ENCODE results near the gene RPEL1. TPM values are rescaled to one million over a fixed set of nuclear protein-coding genes. Genes with fewer than 3 reads are reported as not detected.

RPEL1 gene
- total and polyA plus RNA-seq, 9 donors = not detected

DNA sequence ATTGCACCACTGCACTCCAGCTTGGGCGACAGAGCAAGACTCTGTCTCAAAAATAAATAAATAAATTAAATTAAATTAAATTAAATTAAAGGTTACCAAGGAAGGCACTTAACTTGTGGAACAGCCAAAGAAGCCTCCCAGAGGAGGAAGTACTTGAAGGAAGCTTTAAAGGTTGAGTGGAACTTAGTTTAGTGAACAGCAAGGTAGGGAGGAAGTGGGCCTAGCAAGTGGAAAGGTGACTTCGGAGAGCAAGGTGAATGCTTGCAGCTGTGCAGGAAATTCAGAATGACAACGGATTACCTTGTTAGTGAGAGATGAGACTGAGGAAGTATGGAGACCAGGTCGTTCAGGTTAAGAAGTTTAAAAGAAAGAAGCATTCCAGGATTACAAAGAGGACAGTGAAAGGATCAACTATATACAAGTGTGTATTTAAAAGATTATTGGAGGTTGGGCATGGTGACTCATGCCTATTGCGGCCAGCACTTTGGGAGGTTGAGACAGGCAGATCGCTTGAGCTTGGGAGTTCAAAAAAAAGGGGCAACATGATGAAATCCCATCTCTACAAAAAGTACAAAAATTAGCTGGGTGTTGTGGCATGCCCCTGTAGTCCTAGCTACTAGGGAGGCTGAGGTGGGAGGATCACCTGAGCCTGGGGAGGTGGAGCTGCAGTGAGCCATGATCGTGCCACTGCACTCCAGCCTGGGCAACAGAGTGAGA lies 12.8 kb upstream of the RPEL1 start:
- Histone ChIP-seq H3K27me3 (no peaks in the 10 kb centered on the region), H3K9me3 (no peaks in the 10 kb centered on the region), H3K4me1 (ENCODE audit: insufficient read depth) (no peaks in the 10 kb centered on the region), H3K27ac (no peak overlapping the region), H3K4me3 (no peak overlapping the region), H3K36me3 (no peaks in the 10 kb centered on the region)
- WGBS, 3 donors = 85 to 87% (median 86%) methylated on average over 7 of the region's 7 CpGs
- TF ChIP-seq EP300 (IDR thresholded peaks at IDR 0.05) (no peak), POLR2A (IDR thresholded peaks at IDR 0.05) (no peak)
- TF ChIP-seq, protein P1, sequence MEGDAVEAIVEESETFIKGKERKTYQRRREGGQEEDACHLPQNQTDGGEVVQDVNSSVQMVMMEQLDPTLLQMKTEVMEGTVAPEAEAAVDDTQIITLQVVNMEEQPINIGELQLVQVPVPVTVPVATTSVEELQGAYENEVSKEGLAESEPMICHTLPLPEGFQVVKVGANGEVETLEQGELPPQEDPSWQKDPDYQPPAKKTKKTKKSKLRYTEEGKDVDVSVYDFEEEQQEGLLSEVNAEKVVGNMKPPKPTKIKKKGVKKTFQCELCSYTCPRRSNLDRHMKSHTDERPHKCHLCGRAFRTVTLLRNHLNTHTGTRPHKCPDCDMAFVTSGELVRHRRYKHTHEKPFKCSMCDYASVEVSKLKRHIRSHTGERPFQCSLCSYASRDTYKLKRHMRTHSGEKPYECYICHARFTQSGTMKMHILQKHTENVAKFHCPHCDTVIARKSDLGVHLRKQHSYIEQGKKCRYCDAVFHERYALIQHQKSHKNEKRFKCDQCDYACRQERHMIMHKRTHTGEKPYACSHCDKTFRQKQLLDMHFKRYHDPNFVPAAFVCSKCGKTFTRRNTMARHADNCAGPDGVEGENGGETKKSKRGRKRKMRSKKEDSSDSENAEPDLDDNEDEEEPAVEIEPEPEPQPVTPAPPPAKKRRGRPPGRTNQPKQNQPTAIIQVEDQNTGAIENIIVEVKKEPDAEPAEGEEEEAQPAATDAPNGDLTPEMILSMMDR (IDR thresholded peaks at IDR 0.05) = no peak
- DNase-seq = no peak
- intact Hi-C loops (cut with DNase I) = no loop called here

DNA sequence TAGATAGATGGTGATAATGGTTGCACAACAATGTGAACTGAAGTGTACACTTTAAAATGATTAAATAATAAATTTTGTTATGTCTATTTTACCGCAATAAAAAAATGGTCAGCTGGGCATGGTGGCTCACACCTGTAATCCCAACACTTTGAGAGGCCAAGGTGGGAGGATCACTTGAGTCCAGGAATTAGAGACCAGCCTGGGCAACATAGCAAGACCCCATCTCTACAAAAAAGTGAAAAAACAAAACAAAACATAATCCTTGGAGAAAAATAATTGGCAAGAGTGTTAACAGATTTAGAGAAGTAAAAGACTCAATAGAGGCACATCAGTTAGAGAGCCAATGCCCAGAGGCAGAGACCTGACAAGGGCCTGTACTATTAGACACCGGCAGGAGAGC lies 9.9 kb upstream of the RPEL1 start:
- 88 to 94% (median 89%) methylated on average over 2 of the region's 2 CpGs for WGBS, 3 donors
- TF ChIP-seq POLR2A (IDR thresholded peaks at IDR 0.05) (no peak), EP300 (IDR thresholded peaks at IDR 0.05) (no peak)
- TF ChIP-seq, protein P1 (IDR thresholded peaks at IDR 0.05) = no peak
- Histone ChIP-seq H3K27ac (no peak overlapping the region), H3K9me3 (no peaks in the 10 kb centered on the region), H3K36me3 (no peaks in the 10 kb centered on the region), H3K4me3 (no peak overlapping the region), H3K4me1 (ENCODE audit: insufficient read depth) (peaks cover 3% of the 10 kb centered on the region), H3K27me3 (no peaks in the 10 kb centered on the region)
- DNase-seq = no peak
- intact Hi-C loops (cut with DNase I) = no loop called here

DNA sequence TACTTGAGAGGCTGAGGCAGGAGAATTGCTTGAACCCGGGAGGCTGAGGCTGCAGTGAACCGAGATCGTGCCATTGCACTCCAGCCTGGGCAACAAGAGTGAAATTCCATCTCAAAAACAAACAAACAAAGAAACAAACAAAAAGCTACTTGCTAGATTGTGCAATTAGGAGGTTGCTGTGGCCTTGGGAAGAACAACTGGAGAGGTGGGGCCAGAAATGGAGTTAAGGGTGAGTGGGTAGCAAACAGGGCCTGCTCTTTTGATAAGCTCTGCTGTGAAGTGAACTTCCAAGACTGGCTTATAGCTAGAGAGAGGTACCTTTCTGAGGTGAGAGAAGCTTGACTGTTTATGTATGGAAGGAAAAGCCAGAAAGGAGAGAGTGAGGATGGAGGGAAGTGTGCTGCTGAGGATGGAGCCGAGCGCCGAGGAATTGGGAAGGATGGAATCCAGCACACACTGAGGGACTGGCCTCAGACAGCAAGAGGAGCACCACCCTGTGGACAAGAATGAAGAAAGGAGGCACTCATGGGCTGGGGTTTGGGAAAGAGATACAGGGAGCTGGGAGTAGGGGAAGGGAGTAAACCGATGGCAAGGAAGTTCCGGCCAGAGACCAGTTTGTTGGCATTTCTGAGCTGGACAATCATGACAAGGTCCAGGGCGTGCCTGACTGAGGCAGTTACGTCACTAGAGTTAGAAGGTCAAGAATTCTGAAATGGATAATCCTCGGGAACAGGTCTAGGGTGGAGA lies 7.0 kb upstream of the RPEL1 start:
- TF ChIP-seq, protein P1 (IDR thresholded peaks at IDR 0.05) = no peak
- no peak for TF ChIP-seq POLR2A (IDR thresholded peaks at IDR 0.05)
- TF ChIP-seq EP300 (IDR thresholded peaks at IDR 0.05) = no peak
- Histone ChIP-seq H3K4me1 (ENCODE audit: insufficient read depth) (peaks cover 3% of the 10 kb centered on the region), H3K4me3 (no peak overlapping the region), H3K36me3 (no peaks in the 10 kb centered on the region), H3K9me3 (no peaks in the 10 kb centered on the region), H3K27me3 (no peaks in the 10 kb centered on the region), H3K27ac (no peak overlapping the region)
- WGBS, 3 donors = 29 to 40% (median 32%) methylated on average over 11 of the region's 11 CpGs
- DNase-seq = peak in 2 of 5 donors; percentile 10 to 45
- intact Hi-C loops (cut with DNase I) = no loop called here

DNA sequence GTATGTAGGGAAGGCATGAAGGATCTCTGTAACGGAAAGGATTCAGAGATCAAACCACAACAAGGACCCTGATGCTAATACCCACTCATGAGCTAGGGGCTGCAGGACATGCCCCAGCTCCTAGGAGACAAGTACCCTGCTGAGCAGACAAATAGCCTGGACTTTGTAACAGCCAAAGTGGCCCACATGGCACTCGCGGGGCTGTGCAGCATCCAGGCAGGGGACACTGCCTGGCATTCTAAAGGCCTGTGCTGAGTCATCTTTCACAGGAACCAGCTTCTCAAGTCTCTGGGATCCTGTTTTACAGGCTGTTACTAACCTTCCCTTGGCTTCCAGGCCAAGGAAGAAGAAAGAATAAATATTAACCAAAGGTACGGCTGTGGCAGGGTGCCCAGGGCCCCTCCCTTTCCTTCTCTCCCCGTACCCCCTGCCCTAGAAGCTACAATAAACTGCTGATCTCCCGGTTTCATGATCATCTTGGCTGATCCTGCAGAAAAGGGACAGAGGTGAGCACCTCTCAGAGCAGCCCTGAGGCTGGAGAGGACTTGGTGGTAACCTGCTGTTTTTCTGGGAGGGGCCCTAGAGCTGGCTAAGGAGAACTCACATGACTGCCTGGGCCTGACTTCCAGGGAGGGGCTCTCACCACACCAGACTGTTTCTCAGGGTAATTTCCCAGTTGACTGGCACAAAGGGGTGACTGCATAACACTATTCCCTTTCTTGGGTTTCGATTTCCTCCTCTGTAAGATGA lies 4.2 kb upstream of the RPEL1 start:
- TF ChIP-seq POLR2A (IDR thresholded peaks at IDR 0.05) = no peak
- no peak for TF ChIP-seq EP300 (IDR thresholded peaks at IDR 0.05)
- TF ChIP-seq, protein P1 (IDR thresholded peaks at IDR 0.05) = no peak
- Histone ChIP-seq H3K9me3 (no peaks in the 10 kb centered on the region), H3K36me3 (no peaks in the 10 kb centered on the region), H3K27me3 (no peaks in the 10 kb centered on the region), H3K4me3 (no peak overlapping the region), H3K4me1 (ENCODE audit: insufficient read depth) (peaks cover 3% of the 10 kb centered on the region), H3K27ac (no peak overlapping the region)
- intact Hi-C loops (cut with DNase I) = loop anchor here in 3 of 4 donors (10.0 kb wide), 3 partner anchors 167 to 407 kb away; partner anchors contain the start of genes CNNM2 (in 2 of the 3) and CYP17A1 (in 1 of the 3)
- no peak for DNase-seq
- WGBS, 3 donors = 72 to 74% (median 73%) methylated on average over 7 of the region's 7 CpGs
